Testis (tissue), 2 donors: Measurements from ENCODE around the gene UEVLD.

Source experiments
- POLR2A ChIP-seq: fragments of 450-650 bp; IDR thresholded peaks from one replicate; pipeline ENCODE4 v1.6.1; 2017; ENCODE audit warnings: antibody characterized with exemption, mild to moderate bottlenecking, moderate library complexity
- TF ChIP-seq, protein P1 (sequence below), 3 experiments: fragments of 450-650 bp in 2 of 3; fragments of 200-600 bp in 1 of 3; sonication (generic) in 1 of 3; IDR thresholded peaks; one replicate each; pipeline ENCODE4 v1.5.1; 2016 to 2019; ENCODE audit warnings: antibody characterized with exemption in 3 of 3, mild to moderate bottlenecking in 2 of 3, moderate library complexity in 1 of 3

DNA sequence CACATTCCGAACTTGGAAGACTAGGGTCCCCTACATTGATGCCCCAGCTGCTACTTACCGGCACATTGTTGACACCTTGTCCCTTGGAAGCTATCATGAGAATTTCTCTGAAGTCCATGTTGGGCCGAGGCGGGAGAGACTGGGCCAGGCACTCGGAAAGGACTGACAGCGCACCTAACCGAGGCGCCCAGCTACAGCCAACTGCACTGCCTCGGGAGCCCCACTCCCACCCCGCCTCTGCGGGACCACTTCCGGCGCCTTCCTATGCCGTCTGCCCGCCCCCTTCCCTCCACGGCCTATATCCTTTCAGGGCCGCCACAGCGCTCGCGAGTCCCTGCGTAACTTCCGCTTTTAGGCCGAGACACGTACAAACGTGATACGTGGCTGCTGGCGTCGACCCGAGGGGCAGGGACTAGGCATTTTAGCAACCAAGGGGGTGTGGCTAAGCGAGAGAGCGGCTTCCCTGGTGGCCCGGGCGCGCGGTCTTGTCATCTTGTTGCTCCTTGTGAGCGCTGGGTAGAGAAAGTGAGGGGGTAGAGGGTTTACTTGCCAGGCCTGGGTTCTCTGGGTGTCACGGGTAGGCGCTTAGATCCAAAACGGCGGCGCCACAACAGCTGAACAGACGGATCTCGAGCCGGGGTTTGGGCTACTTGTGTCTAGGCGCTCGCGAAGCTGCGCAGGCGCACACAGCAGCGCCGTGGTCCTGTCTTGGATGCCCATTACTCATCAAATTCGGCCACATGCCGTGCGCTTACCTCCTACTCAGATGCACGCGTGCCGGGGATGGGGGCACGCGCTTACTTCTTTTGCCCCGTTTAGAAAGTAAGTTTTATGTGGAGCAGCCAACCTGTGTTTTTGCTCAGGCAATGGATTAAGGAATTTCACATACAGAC lies 45.9 kb upstream of the UEVLD start, which contains the start of gene SPTY2D1:
- TF ChIP-seq, protein P1, sequence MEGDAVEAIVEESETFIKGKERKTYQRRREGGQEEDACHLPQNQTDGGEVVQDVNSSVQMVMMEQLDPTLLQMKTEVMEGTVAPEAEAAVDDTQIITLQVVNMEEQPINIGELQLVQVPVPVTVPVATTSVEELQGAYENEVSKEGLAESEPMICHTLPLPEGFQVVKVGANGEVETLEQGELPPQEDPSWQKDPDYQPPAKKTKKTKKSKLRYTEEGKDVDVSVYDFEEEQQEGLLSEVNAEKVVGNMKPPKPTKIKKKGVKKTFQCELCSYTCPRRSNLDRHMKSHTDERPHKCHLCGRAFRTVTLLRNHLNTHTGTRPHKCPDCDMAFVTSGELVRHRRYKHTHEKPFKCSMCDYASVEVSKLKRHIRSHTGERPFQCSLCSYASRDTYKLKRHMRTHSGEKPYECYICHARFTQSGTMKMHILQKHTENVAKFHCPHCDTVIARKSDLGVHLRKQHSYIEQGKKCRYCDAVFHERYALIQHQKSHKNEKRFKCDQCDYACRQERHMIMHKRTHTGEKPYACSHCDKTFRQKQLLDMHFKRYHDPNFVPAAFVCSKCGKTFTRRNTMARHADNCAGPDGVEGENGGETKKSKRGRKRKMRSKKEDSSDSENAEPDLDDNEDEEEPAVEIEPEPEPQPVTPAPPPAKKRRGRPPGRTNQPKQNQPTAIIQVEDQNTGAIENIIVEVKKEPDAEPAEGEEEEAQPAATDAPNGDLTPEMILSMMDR (IDR thresholded peaks at IDR 0.05) = peak in 1 of 3 experiments; percentile 28
- TF ChIP-seq POLR2A = peak; percentile 62
